Stromal cell of bone marrow (primary cell): Measurements from ENCODE around the gene PLVAP.

Experiments used
- DNase-seq: peaks from one replicate; pipeline ENCODE4 v3.0.0-alpha.2; 2012; ENCODE audit warnings: low read depth

PLVAP gene, protein sequence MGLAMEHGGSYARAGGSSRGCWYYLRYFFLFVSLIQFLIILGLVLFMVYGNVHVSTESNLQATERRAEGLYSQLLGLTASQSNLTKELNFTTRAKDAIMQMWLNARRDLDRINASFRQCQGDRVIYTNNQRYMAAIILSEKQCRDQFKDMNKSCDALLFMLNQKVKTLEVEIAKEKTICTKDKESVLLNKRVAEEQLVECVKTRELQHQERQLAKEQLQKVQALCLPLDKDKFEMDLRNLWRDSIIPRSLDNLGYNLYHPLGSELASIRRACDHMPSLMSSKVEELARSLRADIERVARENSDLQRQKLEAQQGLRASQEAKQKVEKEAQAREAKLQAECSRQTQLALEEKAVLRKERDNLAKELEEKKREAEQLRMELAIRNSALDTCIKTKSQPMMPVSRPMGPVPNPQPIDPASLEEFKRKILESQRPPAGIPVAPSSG

DNA sequence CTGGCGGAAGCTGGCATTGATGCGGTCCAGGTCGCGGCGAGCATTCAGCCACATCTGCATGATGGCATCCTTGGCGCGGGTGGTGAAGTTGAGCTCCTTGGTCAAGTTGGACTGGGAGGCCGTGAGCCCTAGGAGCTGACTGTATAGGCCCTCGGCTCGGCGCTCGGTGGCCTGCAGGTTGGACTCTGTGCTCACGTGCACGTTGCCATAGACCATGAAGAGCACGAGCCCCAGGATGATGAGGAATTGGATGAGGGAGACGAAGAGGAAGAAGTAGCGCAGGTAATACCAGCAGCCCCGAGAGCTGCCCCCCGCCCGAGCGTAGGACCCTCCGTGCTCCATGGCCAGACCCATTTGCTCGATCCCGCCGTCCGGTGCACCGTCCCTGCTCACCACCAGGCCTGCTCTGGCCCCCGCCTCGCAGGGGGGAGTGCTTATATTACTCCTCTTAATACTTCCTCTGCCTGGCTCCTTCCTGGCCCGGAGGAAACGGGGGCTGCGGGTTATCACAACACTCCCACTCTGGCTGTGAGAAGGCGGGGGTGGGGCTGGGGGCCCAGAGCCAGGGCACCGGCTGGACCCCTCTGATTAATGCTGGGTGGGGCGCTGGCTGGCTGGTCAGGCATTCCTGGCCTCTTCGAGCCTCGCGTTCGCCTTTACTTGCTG, at the start of gene PLVAP:
TSS of gene PLVAP (minus strand) at position 408 of the 666 bp plus-strand sequence. CDS start at position 354, 54 bp downstream.
- no peak for DNase-seq

DNA sequence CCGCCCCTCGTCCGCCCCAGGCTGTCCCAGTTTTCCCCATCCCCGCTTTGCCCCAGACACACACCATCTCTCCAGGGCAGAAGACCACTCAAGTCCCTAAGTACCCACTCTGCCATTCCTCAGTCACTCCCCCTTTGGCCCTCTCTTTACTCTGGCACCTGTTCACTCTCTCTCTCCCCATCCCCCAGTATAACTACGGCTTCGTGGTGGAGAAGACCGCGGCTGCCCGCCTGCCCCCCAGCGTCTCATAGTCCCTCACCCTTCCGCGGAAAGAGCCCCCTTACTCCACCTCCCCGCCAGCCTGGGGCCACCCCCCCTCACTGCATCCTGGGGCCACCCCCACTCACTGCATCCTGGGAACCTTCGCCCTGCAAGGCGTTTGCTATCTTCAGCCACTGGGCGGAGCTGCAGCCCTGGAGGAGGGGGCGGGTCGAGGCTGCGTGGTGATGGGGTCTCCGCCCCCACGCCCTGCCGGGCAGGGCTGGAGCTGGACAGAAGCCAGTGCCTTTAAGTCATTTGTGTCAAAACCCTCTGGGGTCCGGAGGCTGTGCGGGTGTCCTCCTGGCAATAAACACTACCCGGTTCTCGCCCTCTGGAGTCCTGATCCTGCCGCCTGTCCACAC, 47.7 kb upstream of the PLVAP start:
- no peak for DNase-seq

DNA sequence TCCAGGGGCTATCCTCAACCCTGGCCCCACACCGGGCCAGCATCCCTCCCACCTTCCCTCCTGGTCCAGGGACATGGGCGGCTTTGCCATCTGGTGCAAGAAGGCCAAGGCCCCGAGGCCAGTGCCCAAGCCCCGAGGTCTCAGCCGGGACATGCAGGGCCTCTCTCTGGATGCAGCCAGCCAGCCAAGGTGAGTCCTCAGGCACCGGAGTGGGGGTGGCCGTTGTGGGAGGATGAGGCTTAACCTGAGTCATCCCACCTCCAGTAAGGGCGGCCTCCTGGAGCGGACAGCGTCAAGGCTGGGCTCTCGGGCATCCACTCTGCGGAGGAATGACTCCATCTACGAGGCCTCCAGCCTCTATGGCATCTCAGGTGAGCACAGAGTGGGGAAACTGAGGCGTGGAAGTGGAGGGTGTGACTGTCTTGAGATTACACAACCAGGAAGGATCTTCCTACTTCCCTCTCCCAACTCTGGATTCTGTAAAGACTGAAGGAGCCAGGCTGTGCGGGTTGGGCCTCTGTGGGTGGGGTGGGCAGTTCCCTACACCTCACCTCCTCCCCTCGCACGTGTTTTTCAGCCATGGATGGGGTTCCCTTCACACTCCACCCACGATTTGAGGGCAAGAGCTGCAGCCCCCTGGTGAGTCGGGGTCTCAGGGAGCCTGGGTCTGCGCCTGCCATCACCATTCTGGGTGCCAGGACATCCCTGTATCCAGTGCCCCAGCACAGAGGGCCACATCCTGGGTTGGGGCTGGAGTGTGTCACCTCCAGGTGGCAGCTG, 46.5 kb upstream of the PLVAP start:
- DNase-seq = no peak

DNA sequence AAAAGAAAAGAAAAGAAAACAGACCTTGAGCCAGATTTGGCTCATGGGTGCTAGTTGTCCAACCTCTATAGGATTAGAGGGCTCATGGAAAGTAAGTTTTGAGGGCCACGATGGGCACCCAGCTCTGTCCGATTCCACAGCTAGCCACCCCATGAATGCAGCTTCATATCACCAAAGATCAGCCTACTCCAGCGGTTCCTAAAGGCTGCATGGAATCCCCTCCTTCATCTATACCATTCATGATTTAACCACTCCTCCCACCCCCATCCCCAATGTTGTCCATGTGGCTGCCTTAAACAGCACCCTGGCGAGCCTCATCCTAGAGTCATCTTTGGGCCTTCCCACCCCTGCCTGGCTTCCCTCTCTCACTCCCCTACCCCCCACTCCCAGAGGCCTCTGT, 44.8 kb upstream of the PLVAP start:
- DNase-seq = no peak

DNA sequence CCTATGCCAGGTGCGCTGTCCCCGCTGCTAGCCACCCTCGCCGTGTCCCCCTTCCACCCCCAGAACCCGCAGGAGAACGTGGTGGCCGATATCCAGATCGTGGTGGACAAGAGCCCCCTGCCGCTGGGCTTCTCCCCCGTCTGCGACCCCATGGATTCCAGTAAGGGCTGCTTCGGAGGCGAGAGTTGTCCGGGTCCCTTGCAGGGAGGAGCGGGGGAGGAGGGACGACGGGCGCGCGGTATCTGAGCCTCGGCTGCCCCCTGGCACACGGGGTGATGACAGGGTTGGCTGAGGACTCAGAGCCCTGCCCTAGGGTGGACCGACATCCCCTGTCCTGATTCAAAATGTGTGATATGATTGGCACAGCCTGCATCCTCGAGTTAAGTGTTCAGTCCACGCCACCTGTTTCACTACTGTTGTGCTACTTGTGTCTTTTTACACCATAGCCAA, 43.4 kb upstream of the PLVAP start:
- no peak for DNase-seq

DNA sequence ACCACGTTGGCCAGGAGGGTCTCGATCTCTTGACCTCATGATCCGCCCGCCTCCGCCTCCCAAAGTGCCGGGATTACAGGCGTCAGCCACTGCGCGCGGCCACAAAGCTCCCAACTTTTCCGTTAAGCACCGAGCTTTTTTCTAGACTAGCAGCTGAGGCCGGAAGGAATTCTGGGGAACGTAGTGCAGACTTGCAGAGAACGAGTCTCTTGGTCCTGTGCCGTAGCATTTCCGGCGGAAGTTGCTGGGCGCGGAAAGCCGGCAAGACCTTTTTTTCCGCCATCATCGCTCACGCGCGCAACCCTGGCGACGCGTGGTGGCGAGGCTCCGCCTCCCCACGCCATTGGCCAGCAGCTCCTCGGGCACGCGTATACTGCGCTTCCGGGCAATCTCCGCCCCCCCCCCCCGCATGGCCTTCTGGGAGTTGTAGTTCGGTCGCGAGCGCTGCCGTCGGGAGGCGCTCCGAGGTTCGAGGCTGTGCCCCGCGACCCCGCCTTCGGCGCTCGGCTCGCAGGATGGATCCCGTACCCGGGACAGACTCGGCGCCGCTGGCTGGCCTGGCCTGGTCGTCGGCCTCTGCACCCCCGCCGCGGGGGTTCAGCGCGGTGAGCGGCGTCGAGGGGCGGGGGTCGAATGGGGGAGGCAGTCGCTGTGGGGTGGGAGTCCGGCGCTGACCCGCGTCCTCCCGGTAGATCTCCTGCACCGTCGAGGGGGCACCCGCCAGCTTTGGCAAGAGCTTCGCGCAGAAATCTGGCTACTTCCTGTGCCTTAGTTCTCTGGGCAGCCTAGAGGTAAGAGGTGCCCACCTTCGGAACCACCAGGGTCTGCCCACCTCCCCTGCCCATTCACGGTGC, 42.7 kb upstream of the PLVAP start, which contains the start of gene MVB12A:
TSS of gene MVB12A (plus strand) at position 427 of the 854 bp plus-strand sequence. CDS start at position 516, 89 bp downstream.
- peak; percentile 99 for DNase-seq

DNA sequence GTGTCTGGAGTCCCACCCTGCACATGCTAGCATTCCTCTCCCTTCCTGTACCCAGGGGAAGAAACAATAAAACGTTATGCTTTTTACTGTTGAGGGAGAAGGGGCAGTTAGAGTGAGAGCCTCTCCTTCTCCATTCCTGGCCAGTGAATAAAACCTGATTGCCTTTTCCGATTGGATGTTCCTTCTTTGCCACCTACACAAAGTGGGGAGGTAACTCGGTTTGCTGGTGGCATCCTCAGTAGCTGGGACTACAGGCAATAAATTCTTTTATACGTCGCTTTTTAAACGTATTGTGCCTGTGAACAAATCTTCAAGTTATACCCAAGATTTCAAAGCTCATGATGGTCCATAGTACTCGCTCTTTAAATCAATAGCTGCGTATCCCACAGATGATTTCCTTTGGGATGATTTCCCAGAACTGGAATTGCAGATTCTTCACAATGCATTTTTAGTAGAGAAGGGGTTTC, 42.0 kb upstream of the PLVAP start:
- no peak for DNase-seq

DNA sequence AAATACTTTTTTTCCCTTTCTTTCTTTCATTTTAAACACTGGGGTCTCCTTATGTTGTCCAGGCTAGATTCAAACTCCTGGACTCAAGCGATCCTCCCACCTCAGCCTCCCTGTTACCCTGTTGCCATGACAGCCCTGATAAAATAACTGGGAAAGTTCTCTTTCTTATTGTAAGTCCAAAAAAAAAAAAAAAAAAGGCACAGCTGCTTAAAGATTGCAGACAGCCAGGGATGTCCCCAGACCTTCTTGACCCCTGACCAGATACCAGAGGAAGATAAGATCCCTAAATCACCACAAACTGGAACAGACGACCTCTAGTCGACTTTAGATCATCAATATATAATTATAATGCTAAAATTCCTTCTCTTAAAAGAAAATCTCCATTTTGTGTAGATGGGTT, 41.6 kb upstream of the PLVAP start:
- no peak for DNase-seq

DNA sequence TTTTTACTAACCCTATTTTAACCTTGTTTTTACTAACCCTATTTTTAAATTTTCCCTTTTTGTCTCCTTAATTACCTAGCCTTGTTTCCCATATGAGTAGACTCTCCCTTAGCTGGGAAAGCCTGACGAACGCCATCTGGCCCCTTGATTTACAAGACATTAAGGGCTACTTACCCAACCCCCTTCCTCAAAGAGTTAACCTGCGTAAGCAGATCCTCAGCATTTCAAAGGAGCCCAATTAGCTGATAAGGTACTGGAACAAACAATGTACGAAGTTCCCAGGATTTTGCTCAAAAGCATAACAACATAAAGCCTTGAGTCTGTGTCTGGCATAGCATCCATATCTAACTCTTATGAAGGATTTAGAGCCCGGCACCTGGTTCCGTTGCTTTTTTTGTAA, 38.0 kb upstream of the PLVAP start:
- DNase-seq = no peak

DNA sequence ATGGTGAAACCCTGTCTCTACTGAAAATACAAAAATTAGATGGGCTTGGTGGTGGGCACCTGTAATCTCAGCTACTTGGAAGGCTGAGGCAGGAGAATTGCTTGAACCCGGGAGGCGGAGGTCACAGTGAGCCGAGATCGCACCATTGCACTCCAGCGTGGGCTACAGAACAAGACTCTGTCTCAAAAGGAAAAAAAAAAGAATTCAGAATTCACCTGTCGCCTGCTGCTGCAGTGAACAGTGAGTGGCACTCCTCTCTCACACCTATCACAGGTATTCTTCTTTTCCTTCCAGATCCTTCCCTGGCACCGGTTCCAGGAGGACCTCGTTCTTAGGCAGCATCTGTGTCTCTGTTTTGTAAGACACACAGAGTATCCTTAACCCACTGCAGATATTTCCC, 37.0 kb upstream of the PLVAP start:
- DNase-seq = no peak

DNA sequence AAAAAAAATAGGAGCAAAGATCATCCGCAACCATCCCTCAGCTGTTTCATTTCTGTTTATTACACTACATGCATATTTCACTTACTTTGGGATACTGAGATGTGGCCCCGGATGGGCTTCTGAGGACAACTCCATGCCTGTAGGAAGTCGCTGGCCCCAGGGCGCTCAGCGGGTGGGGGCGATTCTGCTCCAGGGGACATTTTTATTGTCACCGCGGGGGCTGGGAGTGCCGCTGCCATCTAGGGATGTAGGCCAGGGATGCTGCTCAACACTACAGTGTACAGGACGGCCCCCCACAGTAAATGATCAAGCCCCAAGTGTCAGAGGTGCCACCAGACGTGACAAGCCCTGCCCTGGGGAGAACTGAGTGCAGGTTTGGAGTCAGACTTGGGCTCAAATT, 34.7 kb upstream of the PLVAP start:
- no peak for DNase-seq

DNA sequence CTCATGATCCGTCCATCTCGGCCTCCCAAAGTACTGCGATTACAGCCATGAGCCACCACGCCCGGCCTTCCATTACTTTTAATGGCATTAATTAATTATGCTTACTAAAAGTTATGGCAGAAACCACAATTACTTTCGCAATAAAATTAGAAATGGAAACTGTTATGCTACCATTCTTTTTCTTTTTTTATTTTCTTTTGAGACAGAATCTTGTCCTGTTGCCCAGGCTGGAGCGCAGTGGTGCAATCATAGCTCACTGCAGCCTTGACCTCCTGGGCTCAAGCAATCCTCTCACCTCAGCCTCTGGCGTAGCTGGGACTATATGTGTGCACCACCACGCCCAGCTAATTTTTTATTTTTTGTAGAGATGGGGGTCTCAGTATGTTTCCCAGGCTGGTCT, 32.8 kb upstream of the PLVAP start:
- no peak for DNase-seq

DNA sequence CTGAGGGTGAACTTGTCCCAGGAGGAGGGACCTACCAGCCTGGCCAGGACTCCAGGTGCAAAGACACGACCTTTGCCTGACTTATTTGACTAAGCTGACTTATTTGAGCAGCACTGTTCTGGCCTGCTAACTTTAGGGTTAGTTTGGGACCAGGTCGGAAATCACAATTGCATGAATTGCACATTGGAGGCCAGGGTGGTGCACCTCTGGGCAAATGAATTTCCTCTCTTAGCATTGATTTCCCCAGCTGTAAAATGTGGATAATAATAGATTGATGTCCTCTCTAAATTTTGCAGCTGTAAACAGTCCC, 29.7 kb upstream of the PLVAP start:
- no peak for DNase-seq

DNA sequence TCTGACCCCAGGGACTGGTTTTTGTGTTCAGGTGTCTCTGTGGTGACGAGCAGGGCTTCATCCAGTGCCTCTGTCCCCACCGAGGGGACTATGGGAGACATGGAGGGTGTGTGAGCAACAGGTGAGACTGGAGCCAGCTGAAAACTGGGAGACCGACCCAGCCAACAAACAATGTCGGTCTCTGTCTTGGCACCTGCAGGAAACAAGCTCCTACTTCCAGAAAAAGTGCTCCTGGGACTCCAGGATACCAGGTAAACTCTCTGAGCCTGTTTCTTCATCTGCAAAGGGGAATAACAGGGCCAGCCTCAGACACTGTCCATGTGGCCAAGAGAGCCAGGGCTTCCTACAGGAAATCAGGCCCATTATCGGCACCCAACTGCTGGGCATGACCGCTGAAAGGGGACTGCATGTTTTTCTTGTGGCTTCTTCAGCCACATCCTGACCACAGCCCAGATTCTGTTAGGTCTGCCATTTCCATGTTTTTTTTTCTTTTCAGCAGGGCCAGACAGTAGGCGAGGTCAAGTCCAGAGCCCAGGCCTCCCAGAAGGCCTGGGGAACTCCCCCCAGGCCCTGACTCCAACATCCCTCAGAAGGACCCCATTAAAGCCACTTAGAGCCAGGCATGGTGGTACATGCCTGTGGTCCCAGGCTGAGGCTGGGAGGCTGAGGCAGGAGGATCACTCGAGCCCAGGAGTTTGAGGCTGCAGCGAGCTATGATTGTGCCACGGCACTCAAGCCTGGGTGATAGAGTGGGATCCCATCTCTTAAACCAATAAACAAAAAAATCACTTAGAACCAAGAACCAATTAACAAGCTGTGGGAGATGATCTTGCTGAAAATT, 29.1 kb upstream of the PLVAP start:
- peak; percentile 27 for DNase-seq

DNA sequence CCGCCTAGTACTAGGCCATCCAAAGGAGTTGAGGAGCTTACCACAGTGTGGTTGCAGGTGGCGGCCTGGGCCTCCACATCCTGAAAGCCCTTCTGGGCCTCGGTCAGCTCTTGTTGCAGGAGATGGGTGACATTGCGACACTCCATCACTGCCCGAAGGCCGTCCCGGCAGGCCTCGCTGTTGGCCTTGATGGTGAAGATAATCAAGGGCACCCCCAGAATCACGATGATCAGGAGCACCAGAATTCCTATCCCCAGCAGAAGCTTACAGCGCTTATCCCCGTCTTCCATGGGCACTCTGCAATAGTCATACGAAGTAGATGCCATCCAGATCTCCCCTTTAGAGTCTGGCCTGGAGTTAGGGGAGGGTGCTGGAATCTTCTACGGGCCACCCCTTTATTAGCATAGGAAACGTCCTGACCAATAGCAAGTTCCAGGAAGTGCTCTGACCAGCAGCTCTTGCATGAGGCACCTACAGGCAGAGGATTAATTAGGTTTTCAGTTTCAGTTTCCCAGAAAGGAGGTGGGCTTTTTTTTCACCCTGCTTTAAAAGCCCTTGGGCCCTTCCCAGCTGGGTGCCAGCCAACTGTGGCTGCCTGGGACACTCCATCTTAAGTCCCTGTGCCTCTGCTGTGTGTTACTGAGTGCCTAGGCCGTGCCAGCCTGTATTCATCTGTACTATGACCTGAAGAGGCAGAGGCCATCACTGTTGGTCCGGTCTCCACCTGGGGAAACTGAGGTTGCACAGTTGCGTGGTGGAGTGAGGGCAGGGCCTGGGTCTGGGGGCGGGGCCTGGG, 28.3 kb upstream of the PLVAP start, which contains the start of gene BST2:
TSS of gene BST2 (minus strand) at position 381 of the 796 bp plus-strand sequence. CDS start at position 326, 55 bp downstream.
- DNase-seq = no peak

DNA sequence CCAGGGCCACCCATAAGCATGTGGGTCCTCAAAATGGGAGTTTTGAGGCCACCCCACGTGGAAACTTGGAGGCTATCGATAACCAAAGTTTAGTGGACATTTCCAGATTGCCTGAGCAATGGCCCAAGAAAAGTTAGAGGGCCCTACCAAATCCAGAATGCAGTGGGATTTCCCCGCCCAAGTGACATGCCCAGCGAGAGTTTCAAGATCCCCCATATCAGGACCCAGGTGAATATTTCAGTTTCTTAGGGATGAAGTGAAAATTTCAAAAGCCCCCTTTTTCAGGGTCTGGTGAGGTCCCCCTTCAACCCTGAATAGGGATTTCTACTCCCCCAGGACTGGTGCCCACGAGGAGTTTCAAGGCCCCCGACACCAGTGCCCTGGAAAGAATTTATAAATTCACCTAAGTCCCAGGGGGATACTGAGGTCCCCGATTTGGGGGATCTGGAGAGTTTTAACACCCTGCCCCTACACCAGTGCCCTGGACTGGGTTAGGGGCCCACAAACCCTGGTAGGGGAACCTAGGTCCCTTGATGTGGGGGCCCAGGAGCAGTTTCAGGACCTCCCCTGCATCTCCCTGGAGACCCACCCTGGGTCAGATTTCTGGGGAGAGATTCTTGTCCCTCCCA, 27.6 kb upstream of the PLVAP start:
- no peak for DNase-seq

DNA sequence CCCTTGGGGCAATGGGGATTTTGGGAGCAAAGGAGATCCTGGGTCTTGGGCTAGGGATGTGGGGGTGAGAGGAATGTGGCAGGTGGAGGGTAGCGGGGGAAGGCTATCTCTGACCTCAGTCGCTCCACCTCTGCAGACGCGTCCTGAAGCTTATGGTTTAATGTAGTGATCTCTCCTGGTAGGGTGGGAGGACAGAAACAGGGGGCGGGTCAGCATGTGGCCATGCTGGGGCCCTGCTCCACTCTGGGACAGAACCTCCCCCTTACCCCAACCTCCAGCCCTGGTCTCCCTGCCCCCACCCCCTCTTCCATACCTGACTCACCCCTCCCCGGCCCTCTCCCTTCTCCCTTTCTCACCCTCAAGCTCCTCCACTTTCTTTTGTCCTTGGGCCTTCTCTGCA, 26.9 kb upstream of the PLVAP start:
- no peak for DNase-seq

DNA sequence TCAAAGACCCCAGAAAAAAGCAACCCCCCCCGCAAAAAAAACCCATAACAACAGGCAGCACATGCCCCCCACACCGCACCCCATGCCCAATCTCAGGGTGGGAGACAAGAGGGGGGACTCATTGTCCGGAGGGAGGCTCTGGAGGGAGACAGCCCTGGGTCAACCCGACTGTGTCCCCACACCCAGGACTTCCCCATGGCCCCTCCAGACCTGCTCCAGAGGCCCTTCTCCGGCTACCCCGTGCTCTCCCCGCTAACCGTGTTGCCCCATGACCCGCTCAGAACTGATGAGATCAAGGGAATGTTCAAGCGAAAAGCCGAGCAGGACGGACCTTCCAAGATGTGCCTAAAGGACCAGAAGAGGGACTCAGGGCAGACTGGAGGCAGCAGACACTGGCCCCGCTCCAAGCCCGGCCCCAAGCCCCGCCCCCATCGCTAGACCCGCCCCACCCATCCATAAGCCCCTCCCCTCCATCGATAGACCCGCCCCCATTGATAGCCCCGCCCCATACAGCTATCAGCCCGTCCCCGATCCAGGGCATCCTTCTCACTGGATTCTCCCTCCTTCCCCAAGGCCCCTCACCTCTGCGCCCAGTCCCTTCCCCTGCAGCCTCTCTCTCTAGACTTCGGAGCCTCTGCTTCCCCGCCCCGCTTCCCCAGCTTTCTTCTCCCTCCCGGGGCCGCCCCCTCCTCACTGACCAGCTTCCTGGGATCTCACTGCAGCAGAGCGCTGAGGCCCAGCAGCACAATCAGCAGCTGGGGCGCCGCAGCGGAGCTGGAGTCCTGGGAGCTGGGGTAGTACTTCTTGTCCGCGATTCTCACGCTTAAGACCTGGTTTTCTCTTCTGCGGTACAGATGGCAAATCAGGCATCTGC, 26.1 kb upstream of the PLVAP start:
- DNase-seq = no peak
